Colonic mucosa (tissue), 4 donors: ENCODE measurements around the gene PTK6. TPM values are rescaled to one million over a fixed set of nuclear protein-coding genes. Genes with fewer than 3 reads are reported as not detected.
A peak's percentile ranks its signal among the peaks of the same experiment; 100 is the strongest.

Source experiments
- DNase-seq: peaks from one replicate; pipeline ENCODE4 v3.0.0-alpha.2; 2020
- H3K27ac ChIP-seq: fragments of 200-600 bp; one replicate; pipeline ENCODE4 v1.8.0; 2021
- H3K27me3 ChIP-seq: fragments of 200-600 bp; one replicate; pipeline ENCODE4 v1.8.0; 2021
- H3K36me3 ChIP-seq: fragments of 200-600 bp; one replicate; pipeline ENCODE4 v1.8.0; 2021
- H3K4me1 ChIP-seq: fragments of 200-600 bp; one replicate; pipeline ENCODE4 v1.8.0; 2021; ENCODE audit warnings: mild to moderate bottlenecking
- H3K4me3 ChIP-seq: fragments of 200-600 bp; one replicate; pipeline ENCODE4 v1.8.0; 2021
- H3K9ac ChIP-seq, 2 donors: one replicate each; pipeline ENCODE4 v1.7.0; 2013; ENCODE audit warnings: control low read depth in 2 of 2, low read depth in 2 of 2, low read length in 2 of 2
- H3K9me3 ChIP-seq: fragments of 200-600 bp; one replicate; pipeline ENCODE4 v1.8.0; 2021
- CTCF ChIP-seq: fragments of 200-600 bp; IDR thresholded peaks from one replicate; pipeline ENCODE4 v1.8.0; 2022; ENCODE audit warnings: antibody characterized with exemption, mild to moderate bottlenecking
- intact Hi-C: fragments of 100-400 bp; cut with DNase I; formaldehyde crosslinking; loops from one replicate; pipeline ENCODE4 v1.14.1; 2022
- total RNA-seq, 2 donors: library from RNA; stranded (reverse); fragmentation: NEBNext Ultra II Directional in 1 of 2; extraction: Animal tissue kit (Norgen Biotek cat#: 25700) in 1 of 2; gene quantifications; one replicate each; pipeline ENCODE4 v1.2.1, GENCODE V29; 2021
- donor health status: healthy.
- donor health status: DM: no; HTN: no; CAD: no.
- donor health status: DM: no; HTN: no; CAD: no.

The PTK6 gene
- total RNA-seq, 2 donors from 2014 or later = 69.0 to 91.1 TPM

- DNase-seq = peak; percentile 87
- Histone ChIP-seq H3K9ac (peak overlapping the region; percentile 64 to 73), H3K4me3 (peak overlapping the region; percentile 13)
Measured at GRCh38 chr20:63534831-63535651, 2.1 kb downstream of the PTK6 start.

GRCh38 chr20:63534427-63534830 is 2.7 kb downstream of the PTK6 start:
- peak overlapping the region; percentile 64 to 73 for H3K9ac ChIP-seq
- no peaks in the 10 kb centered on the region for H3K36me3 ChIP-seq
- H3K27ac ChIP-seq = peak overlapping the region; percentile 59
- intact Hi-C loops = loop anchor here (10.0 kb wide), 1 partner anchor 440 kb away; the partner anchor contains the start of gene SAMD10
- DNase-seq = no peak
- H3K9me3 ChIP-seq = no peaks in the 10 kb centered on the region
- H3K4me3 ChIP-seq = no peak overlapping the region
- H3K4me1 ChIP-seq = peaks cover 16% of the 10 kb centered on the region
- TF ChIP-seq CTCF = no peak
- no peaks in the 10 kb centered on the region for H3K27me3 ChIP-seq

More at GRCh38 chr20:63534831-63535651, 2.1 kb downstream of the PTK6 start:
- peaks cover 16% of the 10 kb centered on the region for H3K4me1 ChIP-seq
- H3K9me3 ChIP-seq = no peaks in the 10 kb centered on the region
- no peak for TF ChIP-seq CTCF
- no peaks in the 10 kb centered on the region for H3K36me3 ChIP-seq
- H3K27ac ChIP-seq = peak overlapping the region; percentile 59
- no peaks in the 10 kb centered on the region for H3K27me3 ChIP-seq
- intact Hi-C loops = loop anchor here (10.0 kb wide), 1 partner anchor 440 kb away; the partner anchor contains the start of gene SAMD10

- peak overlapping the region; percentile 59 for H3K27ac ChIP-seq
- H3K36me3 ChIP-seq = no peaks in the 10 kb centered on the region
- no peak overlapping the region for H3K4me3 ChIP-seq
- TF ChIP-seq CTCF = no peak
- H3K4me1 ChIP-seq = peaks cover 12% of the 10 kb centered on the region
- no peaks in the 10 kb centered on the region for H3K27me3 ChIP-seq
- H3K9me3 ChIP-seq = no peaks in the 10 kb centered on the region
- peak; percentile 85 for DNase-seq
- H3K9ac ChIP-seq = peak overlapping the region; percentile 64 to 73
- intact Hi-C loops = loop anchor here (10.0 kb wide), 1 partner anchor 441 kb away; the partner anchor contains the start of gene SAMD10
Measured at GRCh38 chr20:63533871-63534393, 3.2 kb downstream of the PTK6 start.

GRCh38 chr20:63533388-63533787 is 3.8 kb downstream of the PTK6 start:
- DNase-seq = peak; percentile 19
- intact Hi-C loops = loop anchor here (10.0 kb wide), 1 partner anchor 441 kb away; the partner anchor contains the start of gene SAMD10
- Histone ChIP-seq H3K36me3 (no peaks in the 10 kb centered on the region), H3K4me1 (peaks cover 10% of the 10 kb centered on the region), H3K27me3 (no peaks in the 10 kb centered on the region), H3K9me3 (no peaks in the 10 kb centered on the region), H3K27ac (no peak overlapping the region), H3K9ac (peak overlapping the region in 1 of 2 donors; percentile 73), H3K4me3 (no peak overlapping the region)
- no peak for TF ChIP-seq CTCF

GRCh38 chr20:63532449-63532971 is 4.7 kb downstream of the PTK6 start:
- intact Hi-C loops = loop anchor here (10.0 kb wide), 1 partner anchor 442 kb away; the partner anchor contains the start of gene SAMD10
- H3K27me3 ChIP-seq = no peaks in the 10 kb centered on the region
- no peak for TF ChIP-seq CTCF

More at GRCh38 chr20:63532449-63532971, 4.7 kb downstream of the PTK6 start:
- H3K4me1 ChIP-seq = peaks cover 10% of the 10 kb centered on the region
- DNase-seq = peak; percentile 17
- H3K27ac ChIP-seq = no peak overlapping the region
- H3K9me3 ChIP-seq = no peaks in the 10 kb centered on the region
- H3K9ac ChIP-seq = no peak overlapping the region
- no peak overlapping the region for H3K4me3 ChIP-seq
- no peaks in the 10 kb centered on the region for H3K36me3 ChIP-seq
